ENCODE data around the gene RNF152.

DNA sequence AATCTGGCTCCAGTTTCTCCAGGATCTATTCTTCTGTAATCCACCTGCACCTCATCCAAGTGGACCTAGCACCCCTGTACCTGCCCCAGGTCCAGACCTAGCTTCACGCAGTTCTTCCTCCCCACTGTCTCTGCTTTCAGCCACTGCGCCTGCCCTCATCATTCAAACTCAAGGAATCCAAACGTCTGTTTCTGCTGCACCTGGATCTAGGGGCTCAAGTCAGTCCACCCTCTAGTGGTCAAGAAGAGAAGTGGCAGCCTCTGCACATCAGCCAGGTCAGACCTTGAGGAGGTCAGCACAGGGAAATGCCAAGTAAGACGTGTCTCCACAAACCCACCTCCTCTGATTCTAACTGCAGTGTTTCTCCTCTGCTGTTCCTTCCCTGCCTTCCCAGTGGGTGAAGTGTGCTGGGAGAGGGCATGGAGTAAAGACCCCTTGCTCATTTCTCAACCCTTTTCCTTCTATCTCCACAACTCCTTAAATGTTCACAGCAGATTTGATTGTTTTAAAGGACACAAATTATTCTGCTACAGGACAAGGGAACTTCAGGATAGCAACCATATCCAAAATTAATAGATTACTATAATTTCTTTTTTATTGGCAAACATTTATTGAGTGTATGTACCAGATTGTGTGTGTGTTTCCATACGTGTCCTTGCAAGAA, 8.6 kb upstream of the RNF152 start:
- no peak for TF ChIP-seq POLR2AphosphoS5 (IDR thresholded peaks at IDR 0.05)
- TF ChIP-seq, protein P1, sequence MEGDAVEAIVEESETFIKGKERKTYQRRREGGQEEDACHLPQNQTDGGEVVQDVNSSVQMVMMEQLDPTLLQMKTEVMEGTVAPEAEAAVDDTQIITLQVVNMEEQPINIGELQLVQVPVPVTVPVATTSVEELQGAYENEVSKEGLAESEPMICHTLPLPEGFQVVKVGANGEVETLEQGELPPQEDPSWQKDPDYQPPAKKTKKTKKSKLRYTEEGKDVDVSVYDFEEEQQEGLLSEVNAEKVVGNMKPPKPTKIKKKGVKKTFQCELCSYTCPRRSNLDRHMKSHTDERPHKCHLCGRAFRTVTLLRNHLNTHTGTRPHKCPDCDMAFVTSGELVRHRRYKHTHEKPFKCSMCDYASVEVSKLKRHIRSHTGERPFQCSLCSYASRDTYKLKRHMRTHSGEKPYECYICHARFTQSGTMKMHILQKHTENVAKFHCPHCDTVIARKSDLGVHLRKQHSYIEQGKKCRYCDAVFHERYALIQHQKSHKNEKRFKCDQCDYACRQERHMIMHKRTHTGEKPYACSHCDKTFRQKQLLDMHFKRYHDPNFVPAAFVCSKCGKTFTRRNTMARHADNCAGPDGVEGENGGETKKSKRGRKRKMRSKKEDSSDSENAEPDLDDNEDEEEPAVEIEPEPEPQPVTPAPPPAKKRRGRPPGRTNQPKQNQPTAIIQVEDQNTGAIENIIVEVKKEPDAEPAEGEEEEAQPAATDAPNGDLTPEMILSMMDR (IDR thresholded peaks at IDR 0.05; ENCODE audit: poor library complexity, severe bottlenecking) = peak; percentile 64
